SK-N-MC (cell line): Measurements from ENCODE around the gene MT2A.
"Not testable (repeated sequence)": the region's sequence is repeated elsewhere in the genome, so short reads cannot be mapped to it uniquely, and the experiment has no call there.

Experiments
- DNase-seq: peaks from one replicate; pipeline ENCODE4 v3.0.0-alpha.2; 2011; ENCODE audit warnings: low read depth, low spot score
- H3K27ac ChIP-seq: fragments of 200-600 bp; sonication (generic); 2 replicates; pipeline ENCODE4 v1.5.1; 2016; ENCODE audit warnings: mixed run types
- H3K36me3 ChIP-seq: fragments of 200-600 bp; sonication (generic); 2 replicates; pipeline ENCODE4 v1.6.1; 2017; ENCODE audit warnings: antibody characterized with exemption, low read length, mixed read lengths; ENCODE audit not compliant: insufficient read depth
- H3K4me3 ChIP-seq: fragments of 200-600 bp; sonication (generic); 2 replicates; pipeline ENCODE4 v1.5.1; 2016
- H3K9ac ChIP-seq: fragments of 200-600 bp; sonication (generic); 2 replicates; pipeline ENCODE4 v1.8.0; 2017; ENCODE audit warnings: mixed run types, mixed read lengths; ENCODE audit not compliant: insufficient read length
- H3K9me3 ChIP-seq: fragments of 200-600 bp; sonication (generic); 2 replicates; pipeline ENCODE4 v1.6.1; 2017; ENCODE audit warnings: low read depth, mild to moderate bottlenecking, antibody characterized with exemption, low read length, moderate library complexity, mixed read lengths
- EZH2 ChIP-seq: fragments of 200-600 bp; sonication (generic); IDR thresholded peaks from one replicate; pipeline ENCODE4 v1.6.1; 2017; ENCODE audit warnings: antibody characterized with exemption
- FOXP2 ChIP-seq: optimal IDR thresholded peaks from 2 replicates; pipeline ENCODE3; 2011; ENCODE audit warnings: mild to moderate bottlenecking, moderate library complexity; ENCODE audit not compliant: insufficient read depth; ENCODE audit errors: extremely low read length, control extremely low read depth
- POLR2AphosphoS5 ChIP-seq: IDR thresholded peaks from 2 replicates; pipeline ENCODE4 v1.6.1; 2012; ENCODE audit warnings: mild to moderate bottlenecking, low read depth, low read length, borderline replicate concordance

The MT2A gene

GRCh38 chr16:56613706-56614105 is 5.3 kb downstream of the MT2A start:
- no peak overlapping the region for H3K27ac ChIP-seq
- no peaks in the 10 kb centered on the region for H3K36me3 ChIP-seq
- no peak for DNase-seq
- H3K9ac ChIP-seq = no peak overlapping the region
- TF ChIP-seq FOXP2 = no peak
- no peak for TF ChIP-seq EZH2
- no peak for TF ChIP-seq POLR2AphosphoS5
- no peak overlapping the region for H3K4me3 ChIP-seq
- no peaks in the 10 kb centered on the region for H3K9me3 ChIP-seq

- Histone ChIP-seq H3K4me3 (no peak overlapping the region), H3K27ac (no peak overlapping the region), H3K36me3 (no peaks in the 10 kb centered on the region), H3K9me3 (no peaks in the 10 kb centered on the region), H3K9ac (no peak overlapping the region)
- DNase-seq = no peak
- TF ChIP-seq POLR2AphosphoS5 (no peak), FOXP2 (no peak)
These were observed 6.2 kb downstream of the MT2A start for GRCh38 chr16:56614549-56614991.

- no peak for TF ChIP-seq FOXP2
- TF ChIP-seq EZH2 = no peak
- no peak for TF ChIP-seq POLR2AphosphoS5
- no peak overlapping the region for H3K27ac ChIP-seq
- H3K36me3 ChIP-seq = no peaks in the 10 kb centered on the region
- no peak for DNase-seq
- H3K9me3 ChIP-seq = no peaks in the 10 kb centered on the region
- no peak overlapping the region for H3K4me3 ChIP-seq
- no peak overlapping the region for H3K9ac ChIP-seq
These were observed 7.0 kb downstream of the MT2A start for GRCh38 chr16:56615353-56615752.

- H3K9ac ChIP-seq = no peak overlapping the region
- H3K4me3 ChIP-seq = no peak overlapping the region
- TF ChIP-seq POLR2AphosphoS5 = no peak
- TF ChIP-seq EZH2 = no peak
- no peak for TF ChIP-seq FOXP2
- H3K27ac ChIP-seq = no peak overlapping the region
- DNase-seq = no peak
- no peaks in the 10 kb centered on the region for H3K9me3 ChIP-seq
- no peaks in the 10 kb centered on the region for H3K36me3 ChIP-seq
These were observed 8.3 kb downstream of the MT2A start for GRCh38 chr16:56616608-56617211.

GRCh38 chr16:56617212-56618085 is 9.1 kb downstream of the MT2A start:
- Histone ChIP-seq H3K9ac (no peak overlapping the region), H3K36me3 (no peaks in the 10 kb centered on the region), H3K9me3 (no peaks in the 10 kb centered on the region), H3K4me3 (no peak overlapping the region), H3K27ac (no peak overlapping the region)
- TF ChIP-seq FOXP2 (no peak), POLR2AphosphoS5 (no peak), EZH2 (no peak)
- no peak for DNase-seq

DNA sequence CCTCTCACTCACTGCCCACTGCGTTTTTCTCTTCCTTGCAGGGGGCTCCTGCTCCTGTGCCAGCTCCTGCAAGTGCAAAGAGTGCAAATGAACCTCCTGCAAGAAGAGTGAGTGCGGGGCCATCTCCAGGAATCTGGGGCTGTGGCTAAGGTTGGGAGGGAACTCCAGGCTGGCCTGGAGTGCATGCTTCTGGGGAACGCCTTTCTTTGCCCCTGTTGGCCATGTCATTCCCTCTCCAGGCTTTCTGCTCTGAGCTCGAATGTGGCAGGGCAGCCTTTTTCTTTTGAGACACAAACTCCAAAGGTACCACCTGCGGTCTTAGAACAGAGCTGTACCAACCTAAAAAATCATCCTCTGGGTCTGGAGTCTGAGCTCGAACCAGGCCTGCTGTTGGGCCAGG is 9.8 kb downstream of the MT2A start:
- Histone ChIP-seq H3K9me3 (no peaks in the 10 kb centered on the region), H3K4me3 (no peak overlapping the region), H3K27ac (no peak overlapping the region), H3K36me3 (no peaks in the 10 kb centered on the region), H3K9ac (no peak overlapping the region)
- TF ChIP-seq FOXP2 (no peak), EZH2 (no peak), POLR2AphosphoS5 (no peak)
- no peak for DNase-seq

- no peak overlapping the region for H3K4me3 ChIP-seq
- no peak overlapping the region for H3K9ac ChIP-seq
- H3K27ac ChIP-seq = no peak overlapping the region
- H3K36me3 ChIP-seq = no peaks in the 10 kb centered on the region
- DNase-seq = no peak
- TF ChIP-seq EZH2 (no peak), POLR2AphosphoS5 (no peak), FOXP2 (no peak)
- no peaks in the 10 kb centered on the region for H3K9me3 ChIP-seq
These were observed 12.0 kb downstream of the MT2A start for GRCh38 chr16:56620339-56620897.

- H3K9ac ChIP-seq, H3K36me3 ChIP-seq, H3K27ac ChIP-seq, H3K9me3 ChIP-seq, H3K4me3 ChIP-seq, DNase-seq: not testable (repeated sequence)
These were observed 13.5 kb downstream of the MT2A start for GRCh38 chr16:56621665-56622445.

DNA sequence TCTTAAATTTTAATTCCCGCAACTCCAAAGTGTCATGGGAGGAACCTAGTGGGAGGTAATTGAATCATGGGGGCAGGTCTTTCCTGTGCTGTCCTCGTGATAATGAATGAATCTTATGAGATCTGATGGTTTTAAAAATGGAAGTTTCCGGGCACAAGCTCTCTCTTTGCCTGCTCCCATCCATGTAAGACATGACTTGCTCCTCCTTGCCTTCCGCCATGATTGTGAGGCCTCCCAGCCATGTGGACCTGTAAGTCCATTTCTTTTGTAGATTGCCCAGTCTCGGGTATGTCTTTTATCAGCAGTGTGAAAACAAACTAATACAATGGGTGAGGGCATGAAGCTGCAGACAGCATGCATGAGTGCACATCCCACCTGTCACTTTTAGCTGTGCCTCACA is 14.8 kb downstream of the MT2A start:
- H3K9ac ChIP-seq, H3K9me3 ChIP-seq, H3K36me3 ChIP-seq, DNase-seq, H3K4me3 ChIP-seq, H3K27ac ChIP-seq: not testable (repeated sequence)
